Gastroesophageal sphincter (tissue), 4 donors: ENCODE measurements around the gene TMEM185A. TPM values are rescaled to one million over a fixed set of nuclear protein-coding genes. Genes with fewer than 3 reads are reported as not detected.
"Not testable (repeated sequence)": the region's sequence is repeated elsewhere in the genome, so short reads cannot be mapped to it uniquely, and the experiment has no call there.

Source experiments
- ATAC-seq: fragments of 150-250 bp; one replicate; pipeline ENCODE4 v1.9.1; 2016; ENCODE audit warnings: mild to moderate bottlenecking, moderate library complexity
- H3K27ac ChIP-seq, 4 donors: fragments of 200-600 bp; sonication (generic) in 3 of 4; 1 replicate in 3 of 4; 2 replicates in 1 of 4; pipeline ENCODE4 v1.5.1; 2016 to 2019
- H3K27me3 ChIP-seq: fragments of 200-600 bp; sonication (generic); one replicate; pipeline ENCODE4 v1.5.1; 2019
- H3K36me3 ChIP-seq, 2 donors: fragments of 200-600 bp; sonication (generic); one replicate each; pipeline ENCODE4 v1.5.1; 2019; ENCODE audit warnings: control low read depth in 1 of 2
- H3K4me1 ChIP-seq, 3 donors: fragments of 200-600 bp; sonication (generic); 1 replicate in 2 of 3; 2 replicates in 1 of 3; pipeline ENCODE4 v1.5.1; 2016 to 2019; ENCODE audit warnings: control low read depth in 2 of 3
- H3K4me3 ChIP-seq, 2 donors: fragments of 200-600 bp; sonication (generic); one replicate each; pipeline ENCODE4 v1.5.1; 2019; ENCODE audit warnings: mild to moderate bottlenecking in 1 of 2, moderate library complexity in 1 of 2
- H3K9me3 ChIP-seq, 3 donors: fragments of 200-600 bp; sonication (generic); one replicate each; pipeline ENCODE4 v1.5.1; 2017 to 2019; ENCODE audit warnings: control low read depth in 2 of 3
- EP300 ChIP-seq: sonication (generic); formaldehyde crosslinking; IDR thresholded peaks from one replicate; pipeline ENCODE4 v1.6.1; 2017; ENCODE audit warnings: antibody characterized with exemption, mild to moderate bottlenecking
- POLR2A ChIP-seq, 2 donors: fragments of 450-650 bp; IDR thresholded peaks; one replicate each; pipeline ENCODE4 v1.6.1; 2017; ENCODE audit warnings: antibody characterized with exemption in 2 of 2, mild to moderate bottlenecking in 2 of 2, moderate library complexity in 1 of 2
- POLR2AphosphoS5 ChIP-seq: sonication (generic); formaldehyde crosslinking; IDR thresholded peaks from one replicate; pipeline ENCODE4 v1.6.1; 2017; ENCODE audit warnings: antibody characterized with exemption
- WGBS, 2 donors: methylation state at CpG; one replicate each; pipeline ENCODE4 v1.1.5; 2018; ENCODE audit warnings: low coverage in 1 of 2; 5-methylcytosine and 5-hydroxymethylcytosine counted together
- total RNA-seq, 4 donors: library from RNA; depleted of rRNA; stranded (reverse); fragments of >200 nt; gene quantifications; one replicate each; pipeline ENCODE4 v1.1.0, GENCODE V29; 2016
- TF ChIP-seq, protein P1 (sequence below), 4 experiments: fragments of 200-600 bp in 2 of 4; fragments of 450-650 bp in 2 of 4; sonication (generic) in 1 of 4; IDR thresholded peaks; one replicate each; pipeline ENCODE4 v1.5.1; 2017 to 2019; ENCODE audit warnings: antibody characterized with exemption in 4 of 4, mild to moderate bottlenecking in 2 of 4, moderate library complexity in 2 of 4

TMEM185A gene
- total RNA-seq, result 10 to 100 TPM; 15.9 to 25.2 (median 20.4) TPM

GRCh38 chrX:149631234-149632165, at the start of gene TMEM185A:
Gene TMEM185A, minus strand, starts transcription at chrX:149631792. Its CDS starts 212 bp downstream, at chrX:149631580.
- TF ChIP-seq POLR2AphosphoS5, result peak; percentile 26
- TF ChIP-seq, protein P1, sequence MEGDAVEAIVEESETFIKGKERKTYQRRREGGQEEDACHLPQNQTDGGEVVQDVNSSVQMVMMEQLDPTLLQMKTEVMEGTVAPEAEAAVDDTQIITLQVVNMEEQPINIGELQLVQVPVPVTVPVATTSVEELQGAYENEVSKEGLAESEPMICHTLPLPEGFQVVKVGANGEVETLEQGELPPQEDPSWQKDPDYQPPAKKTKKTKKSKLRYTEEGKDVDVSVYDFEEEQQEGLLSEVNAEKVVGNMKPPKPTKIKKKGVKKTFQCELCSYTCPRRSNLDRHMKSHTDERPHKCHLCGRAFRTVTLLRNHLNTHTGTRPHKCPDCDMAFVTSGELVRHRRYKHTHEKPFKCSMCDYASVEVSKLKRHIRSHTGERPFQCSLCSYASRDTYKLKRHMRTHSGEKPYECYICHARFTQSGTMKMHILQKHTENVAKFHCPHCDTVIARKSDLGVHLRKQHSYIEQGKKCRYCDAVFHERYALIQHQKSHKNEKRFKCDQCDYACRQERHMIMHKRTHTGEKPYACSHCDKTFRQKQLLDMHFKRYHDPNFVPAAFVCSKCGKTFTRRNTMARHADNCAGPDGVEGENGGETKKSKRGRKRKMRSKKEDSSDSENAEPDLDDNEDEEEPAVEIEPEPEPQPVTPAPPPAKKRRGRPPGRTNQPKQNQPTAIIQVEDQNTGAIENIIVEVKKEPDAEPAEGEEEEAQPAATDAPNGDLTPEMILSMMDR (IDR thresholded peaks at IDR 0.05), result no peak
- no peak for TF ChIP-seq POLR2A (IDR thresholded peaks at IDR 0.05)
- no peak for TF ChIP-seq EP300
- H3K9me3 ChIP-seq, result no peaks in the 10 kb centered on the region
- WGBS, 2 donors, result 17% methylated on average over 1 of the region's 102 CpGs; no CpG with 5 or more reads in 1 of the 2 donors
- peak; percentile 71 for ATAC-seq
- no peaks in the 10 kb centered on the region for H3K36me3 ChIP-seq
- peak within 1 kb of the TSS; percentile 77 to 96 for H3K4me3 ChIP-seq
- peak within 1 kb of the TSS; percentile 15 to 84 (median 76) for H3K27ac ChIP-seq
- peaks cover 0 to 27% (median 0%) of the 10 kb centered on the region in 3 donors for H3K4me1 ChIP-seq
- no peaks in the 10 kb centered on the region for H3K27me3 ChIP-seq

- Histone ChIP-seq H3K27me3 (no peaks in the 10 kb centered on the region), H3K9me3 (no peaks in the 10 kb centered on the region), H3K36me3 (no peaks in the 10 kb centered on the region), H3K4me1 (no peaks in the 10 kb centered on the region), H3K4me3 (no peak overlapping the region), H3K27ac (no peak overlapping the region)
- no peak for ATAC-seq
- WGBS, 2 donors, result no CpG with 5 or more reads among the region's 2 CpGs
- TF ChIP-seq POLR2A (IDR thresholded peaks at IDR 0.05) (no peak), EP300 (no peak), POLR2AphosphoS5 (no peak)
- TF ChIP-seq, protein P1 (IDR thresholded peaks at IDR 0.05), result no peak
Observed at GRCh38 chrX:149681182-149681581, 49.6 kb upstream of the TMEM185A start.

DNA sequence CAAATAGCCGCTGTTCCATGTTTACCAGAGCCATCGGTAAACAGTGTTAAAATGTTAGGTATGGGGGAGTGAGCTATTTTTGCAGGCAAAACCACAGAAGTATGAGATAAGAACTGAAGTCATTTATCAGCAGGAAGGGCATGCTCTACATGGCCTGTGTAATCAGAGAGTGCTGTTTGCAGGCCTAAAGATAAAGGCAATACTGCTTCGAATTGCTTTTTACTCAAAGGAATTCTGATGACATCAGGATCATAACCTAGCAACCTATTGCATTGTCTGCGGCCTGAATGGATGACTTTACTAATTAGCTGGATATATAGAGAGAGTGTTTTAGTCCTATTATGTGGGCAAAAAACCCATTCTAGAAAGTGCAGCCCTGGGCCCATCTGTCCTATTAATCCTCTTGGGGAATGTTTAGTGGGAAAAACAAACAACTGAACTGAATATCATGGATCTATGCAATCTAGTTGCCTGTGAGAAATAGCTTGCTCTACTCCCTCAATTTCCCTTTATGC, 47.6 kb upstream of the TMEM185A start:
- H3K27ac ChIP-seq, H3K4me3 ChIP-seq, H3K36me3 ChIP-seq, H3K4me1 ChIP-seq, ATAC-seq, H3K27me3 ChIP-seq, H3K9me3 ChIP-seq: not testable (repeated sequence)
- WGBS, 2 donors, result no CpG with 5 or more reads among the region's 4 CpGs

DNA sequence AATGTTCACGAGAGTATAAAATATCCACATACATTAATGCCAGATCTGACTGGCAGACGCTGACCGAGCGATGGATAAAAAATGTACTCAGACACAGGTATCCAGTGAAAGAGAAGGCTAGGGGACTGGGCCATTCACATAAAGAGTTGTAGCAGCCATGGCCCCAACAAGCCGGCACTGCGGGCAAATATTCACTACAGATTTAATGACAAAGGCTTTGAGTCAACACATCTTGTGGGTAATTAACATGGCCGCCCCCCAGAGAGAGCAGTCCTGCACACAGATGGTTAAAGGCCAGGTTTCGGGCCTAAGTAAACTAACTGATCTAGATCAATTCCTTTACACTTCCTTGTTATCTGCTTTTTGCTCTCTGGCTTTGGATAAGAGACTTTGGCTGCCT, 44.0 kb upstream of the TMEM185A start:
- not testable (repeated sequence) for H3K4me1 ChIP-seq, H3K4me3 ChIP-seq, H3K27ac ChIP-seq, H3K36me3 ChIP-seq, H3K27me3 ChIP-seq, ATAC-seq, H3K9me3 ChIP-seq
- 30 to 75% methylated on average over 2 to 4 of the region's 8 CpGs for WGBS, 2 donors

DNA sequence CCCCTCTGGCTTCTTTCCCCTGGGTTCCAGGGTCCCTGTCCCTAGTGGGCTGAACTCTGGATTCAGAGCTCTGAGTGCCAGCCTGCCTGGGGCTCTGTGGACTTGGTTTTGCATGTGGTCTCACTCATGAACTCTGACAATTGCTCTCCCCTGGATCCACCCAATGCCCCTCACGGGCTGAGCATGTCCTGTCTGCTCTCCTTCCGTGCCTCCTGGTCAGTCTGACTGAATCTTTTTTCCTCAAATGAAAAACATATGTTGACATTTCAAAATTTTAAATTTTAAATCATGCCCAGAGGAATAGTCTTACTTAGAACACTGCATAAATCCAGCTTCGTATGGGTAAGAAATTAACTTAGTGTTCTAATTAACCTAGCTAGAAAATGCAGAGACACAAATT, 43.5 kb upstream of the TMEM185A start:
- not testable (repeated sequence) for H3K36me3 ChIP-seq, H3K27ac ChIP-seq, H3K9me3 ChIP-seq, H3K27me3 ChIP-seq, ATAC-seq, H3K4me3 ChIP-seq, H3K4me1 ChIP-seq
- no CpG with 5 or more reads among the region's 3 CpGs for WGBS, 2 donors

GRCh38 chrX:149660613-149661012, 29.0 kb upstream of the TMEM185A start:
- H3K4me1 ChIP-seq, H3K27me3 ChIP-seq, H3K4me3 ChIP-seq, H3K36me3 ChIP-seq, H3K9me3 ChIP-seq, ATAC-seq, H3K27ac ChIP-seq: not testable (repeated sequence)
- WGBS, 2 donors, result no CpG with 5 or more reads among the region's 6 CpGs

- not testable (repeated sequence) for H3K4me3 ChIP-seq, H3K27me3 ChIP-seq, ATAC-seq, H3K27ac ChIP-seq, H3K4me1 ChIP-seq, H3K36me3 ChIP-seq, H3K9me3 ChIP-seq
- no CpG with 5 or more reads among the region's 5 CpGs for WGBS, 2 donors
Observed at GRCh38 chrX:149656260-149656884, 24.8 kb upstream of the TMEM185A start.
